ENCODE results near the gene LPIN3.

LPIN3 gene

DNA sequence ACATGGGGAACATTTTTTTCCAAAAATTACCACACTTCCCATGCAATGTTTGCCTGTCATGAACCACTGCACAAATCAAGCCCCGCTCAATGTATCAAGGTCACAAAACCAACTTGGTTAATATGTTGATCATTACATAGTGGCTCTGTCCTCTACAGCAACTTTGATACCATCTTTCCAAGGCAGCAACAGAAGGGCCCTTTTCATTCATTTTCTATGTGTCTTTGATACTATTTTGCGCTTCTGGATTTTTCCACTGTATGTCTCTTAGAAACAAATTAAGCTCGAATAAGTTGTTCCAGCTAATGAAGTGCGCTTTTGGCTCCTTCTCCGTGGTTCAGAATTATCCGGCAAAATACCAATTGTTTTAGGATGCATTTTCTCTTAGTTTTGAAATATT lies 24.6 kb upstream of the LPIN3 start:
- TF ChIP-seq, protein P1, sequence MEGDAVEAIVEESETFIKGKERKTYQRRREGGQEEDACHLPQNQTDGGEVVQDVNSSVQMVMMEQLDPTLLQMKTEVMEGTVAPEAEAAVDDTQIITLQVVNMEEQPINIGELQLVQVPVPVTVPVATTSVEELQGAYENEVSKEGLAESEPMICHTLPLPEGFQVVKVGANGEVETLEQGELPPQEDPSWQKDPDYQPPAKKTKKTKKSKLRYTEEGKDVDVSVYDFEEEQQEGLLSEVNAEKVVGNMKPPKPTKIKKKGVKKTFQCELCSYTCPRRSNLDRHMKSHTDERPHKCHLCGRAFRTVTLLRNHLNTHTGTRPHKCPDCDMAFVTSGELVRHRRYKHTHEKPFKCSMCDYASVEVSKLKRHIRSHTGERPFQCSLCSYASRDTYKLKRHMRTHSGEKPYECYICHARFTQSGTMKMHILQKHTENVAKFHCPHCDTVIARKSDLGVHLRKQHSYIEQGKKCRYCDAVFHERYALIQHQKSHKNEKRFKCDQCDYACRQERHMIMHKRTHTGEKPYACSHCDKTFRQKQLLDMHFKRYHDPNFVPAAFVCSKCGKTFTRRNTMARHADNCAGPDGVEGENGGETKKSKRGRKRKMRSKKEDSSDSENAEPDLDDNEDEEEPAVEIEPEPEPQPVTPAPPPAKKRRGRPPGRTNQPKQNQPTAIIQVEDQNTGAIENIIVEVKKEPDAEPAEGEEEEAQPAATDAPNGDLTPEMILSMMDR (IDR thresholded peaks at IDR 0.05; ENCODE audit: low read depth, low read length), result no peak
- no peak for TF ChIP-seq POLR2A (IDR thresholded peaks at IDR 0.05; ENCODE audit: extremely low read depth, insufficient read length)
- TF ChIP-seq, protein P2, sequence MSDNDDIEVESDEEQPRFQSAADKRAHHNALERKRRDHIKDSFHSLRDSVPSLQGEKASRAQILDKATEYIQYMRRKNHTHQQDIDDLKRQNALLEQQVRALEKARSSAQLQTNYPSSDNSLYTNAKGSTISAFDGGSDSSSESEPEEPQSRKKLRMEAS (IDR thresholded peaks at IDR 0.05; ENCODE audit: low read depth, low read length), result no peak
- H3K4me3 ChIP-seq (ENCODE audit: low read depth, low read length), result no peak overlapping the region
- DNase-seq (ENCODE audit: low read depth), result no peak

DNA sequence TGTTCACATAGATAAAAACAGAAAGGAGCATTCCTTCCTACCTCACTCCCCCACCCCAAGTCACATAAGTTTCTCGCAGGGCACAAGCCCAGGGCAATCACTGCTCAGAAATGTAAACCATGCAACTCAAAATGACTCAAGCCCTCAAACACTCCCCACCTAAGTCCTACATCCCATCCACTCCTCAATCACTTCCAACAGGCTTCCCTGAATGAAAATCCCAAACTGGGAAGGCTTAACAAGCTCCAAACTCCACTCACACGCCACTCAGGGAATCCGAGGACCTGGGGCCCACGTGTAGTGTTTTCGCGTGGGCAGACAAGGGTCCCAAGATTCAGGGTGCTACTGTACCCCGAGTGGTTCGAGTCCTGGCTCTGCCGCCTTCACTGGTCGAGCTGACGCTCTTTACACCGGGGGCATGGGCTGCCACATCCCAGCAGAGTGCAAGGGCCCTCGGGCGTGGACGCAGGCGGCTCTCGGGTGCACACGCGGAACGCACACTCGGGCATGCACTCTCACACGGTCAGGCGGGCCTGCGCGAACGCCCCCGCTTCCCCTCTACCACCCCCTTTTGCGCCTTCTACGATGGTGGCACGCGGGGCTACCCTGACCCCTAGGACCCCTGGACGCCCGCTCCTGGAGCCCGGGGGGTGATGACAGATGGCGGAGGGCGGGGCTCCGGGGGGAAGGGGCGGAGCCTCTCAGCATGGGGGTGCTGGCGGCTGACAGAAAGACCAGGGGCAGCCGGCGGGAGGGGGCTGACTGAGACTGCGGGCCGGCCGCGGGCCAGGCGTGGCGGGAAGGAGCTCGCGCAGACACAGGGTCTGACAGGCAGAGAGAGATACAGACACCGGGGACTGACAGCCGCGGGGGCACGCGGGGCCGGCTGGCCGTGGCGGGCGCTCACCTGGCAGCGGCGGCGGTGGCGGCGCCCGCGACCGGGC lies 23.7 kb upstream of the LPIN3 start:
- no peak; the same call in 1 of the 2 replicates for TF ChIP-seq MYC (IDR thresholded peaks at IDR 0.05; ENCODE audit: low read depth, low read length)
- TF ChIP-seq, protein P1 (IDR thresholded peaks at IDR 0.05; ENCODE audit: low read depth, low read length), result no peak
- TF ChIP-seq, protein P2 (IDR thresholded peaks at IDR 0.05; ENCODE audit: low read depth, low read length), result peak; percentile 46; the same call in 1 of the 2 replicates
- DNase-seq (ENCODE audit: low read depth), result peak; percentile 74
- peak overlapping the region; percentile 71 for H3K4me3 ChIP-seq (ENCODE audit: low read depth, low read length)

DNA sequence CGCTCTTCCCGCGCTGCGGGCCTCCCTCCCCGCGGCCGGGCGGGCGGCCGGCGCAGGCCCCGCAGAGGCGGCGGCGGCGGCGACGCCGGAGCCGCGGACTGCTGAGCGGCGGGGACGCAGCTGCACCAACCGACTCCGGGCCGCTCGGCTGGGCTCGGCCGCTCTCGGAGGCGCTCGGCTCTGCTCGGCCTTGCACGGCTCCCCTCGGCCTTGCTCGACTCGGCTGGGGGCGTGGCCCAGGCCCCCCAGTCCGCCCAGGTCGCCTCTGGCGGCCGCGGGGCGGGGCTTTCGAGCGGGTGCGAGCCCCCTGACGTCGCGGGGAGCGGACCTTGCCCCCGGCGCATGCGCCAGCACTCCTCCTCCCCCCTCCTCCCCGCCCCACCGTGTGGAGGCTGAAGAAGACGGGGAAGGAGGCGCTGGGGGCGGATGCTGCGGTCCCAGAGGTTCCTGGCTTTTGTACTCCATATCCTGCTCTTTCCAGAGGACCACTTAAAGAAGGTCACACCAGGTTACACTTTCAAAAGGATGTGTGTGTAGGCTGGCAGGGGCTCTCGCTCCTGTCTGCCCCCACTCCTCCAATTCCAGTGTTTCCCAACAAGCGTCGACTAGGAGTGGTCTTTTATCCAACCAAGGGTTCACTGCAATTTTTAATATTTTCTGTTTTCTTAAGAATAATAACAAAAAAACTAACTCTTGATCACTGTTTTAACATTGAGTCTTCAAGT lies 22.9 kb upstream of the LPIN3 start, which contains the start of gene ZHX3:
Gene ZHX3 (minus strand): TSS at position 186 of the 725 bp plus-strand sequence. CDS start 112,815 bp downstream, outside the sequence.
- peak; percentile 67 for TF ChIP-seq POLR2A (IDR thresholded peaks at IDR 0.05; ENCODE audit: extremely low read depth, insufficient read length)
- TF ChIP-seq, protein P1 (IDR thresholded peaks at IDR 0.05; ENCODE audit: low read depth, low read length), result no peak
- peak; percentile 98 for DNase-seq (ENCODE audit: low read depth)
- peak within 1 kb of the TSS; percentile 71 for H3K4me3 ChIP-seq (ENCODE audit: low read depth, low read length)

DNA sequence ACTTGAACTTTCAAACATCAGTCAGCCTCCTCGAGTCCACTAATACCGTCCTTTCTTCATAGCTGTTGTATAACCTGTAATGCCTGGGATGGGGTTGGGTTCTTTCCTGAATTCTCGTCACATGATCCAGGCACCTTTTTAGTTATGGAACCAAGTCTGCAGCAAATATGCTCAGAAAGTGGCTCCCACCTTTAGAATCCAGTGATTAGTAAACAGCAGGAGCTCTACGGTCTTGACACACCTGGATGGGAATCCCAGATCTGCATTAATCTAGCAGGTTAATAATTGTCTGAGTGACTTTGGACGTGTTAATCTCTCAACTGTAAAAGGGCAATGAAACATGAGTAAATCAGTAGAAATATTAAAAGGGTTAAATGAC lies 22.4 kb upstream of the LPIN3 start:
- TF ChIP-seq, protein P2 (IDR thresholded peaks at IDR 0.05; ENCODE audit: low read depth, low read length), result no peak
- TF ChIP-seq POLR2A (IDR thresholded peaks at IDR 0.05; ENCODE audit: extremely low read depth, insufficient read length) (no peak), MYC (IDR thresholded peaks at IDR 0.05; ENCODE audit: low read depth, low read length) (no peak)
- TF ChIP-seq, protein P1 (IDR thresholded peaks at IDR 0.05; ENCODE audit: low read depth, low read length), result no peak
- peak overlapping the region; percentile 69 for H3K4me3 ChIP-seq (ENCODE audit: low read depth, low read length)
- no peak for DNase-seq (ENCODE audit: low read depth)

DNA sequence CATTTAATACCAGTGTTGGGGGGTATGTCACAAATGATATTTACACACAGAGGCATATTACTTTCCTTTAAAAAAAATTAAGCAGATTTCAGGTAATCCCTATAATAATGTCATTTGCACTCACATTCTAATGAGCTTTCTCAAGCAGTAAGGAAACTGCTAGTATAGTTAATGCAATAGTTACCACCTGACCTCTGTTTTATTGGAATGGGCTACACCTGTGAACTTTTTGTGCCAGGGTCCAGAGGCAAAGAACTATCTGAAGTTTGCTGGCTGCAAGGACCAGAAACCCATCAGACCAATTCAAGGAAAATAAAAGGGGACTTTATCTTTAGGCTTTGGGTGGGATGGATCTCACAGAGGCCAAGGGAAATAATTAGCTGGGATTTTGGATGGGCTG lies 20.2 kb upstream of the LPIN3 start:
- H3K4me3 ChIP-seq (ENCODE audit: low read depth, low read length), result no peak overlapping the region
- no peak for DNase-seq (ENCODE audit: low read depth)
- TF ChIP-seq, protein P2 (IDR thresholded peaks at IDR 0.05; ENCODE audit: low read depth, low read length), result no peak
- TF ChIP-seq, protein P1 (IDR thresholded peaks at IDR 0.05; ENCODE audit: low read depth, low read length), result no peak
- TF ChIP-seq POLR2A (IDR thresholded peaks at IDR 0.05; ENCODE audit: extremely low read depth, insufficient read length), result no peak
- TF ChIP-seq MYC (IDR thresholded peaks at IDR 0.05; ENCODE audit: low read depth, low read length), result no peak

Data from NB4 (cell line).